Adrenal gland (tissue), 5 donors: Measurements from ENCODE around the gene ZNF225.

Source experiments
- CTCF ChIP-seq, 6 experiments: fragments of 450-650 bp in 4 of 6; fragments of 200-600 bp in 2 of 6; sonication (generic) in 1 of 6; IDR thresholded peaks; 1 replicate in 5 of 6; 2 replicates in 1 of 6; pipeline versions ENCODE4 v1.5.1 to v1.8.0; 2016 to 2021; ENCODE audit warnings: antibody characterized with exemption in 6 of 6, mild to moderate bottlenecking in 2 of 6, moderate library complexity in 1 of 6
- POLR2A ChIP-seq, 2 donors: fragments of 450-650 bp; IDR thresholded peaks; one replicate each; pipeline ENCODE4 v1.6.1; 2017; ENCODE audit warnings: antibody characterized with exemption in 2 of 2, mild to moderate bottlenecking in 2 of 2, moderate library complexity in 1 of 2
- donor health status: DM: no; HTN: no; CAD: no.

GRCh38 chr19:44092108-44092507, 21.1 kb upstream of the ZNF225 start:
- no peak for TF ChIP-seq CTCF (IDR thresholded peaks at IDR 0.05)
- no peak for TF ChIP-seq POLR2A (IDR thresholded peaks at IDR 0.05)
